ENCODE measurements around the gene CARD18. TPM values are rescaled to one million over a fixed set of nuclear protein-coding genes. Genes with fewer than 3 reads are reported as not detected.

The CARD18 gene
- total RNA-seq, 1 experiment from 2014 or later, result not detected

- no peak overlapping the region for H3K9ac ChIP-seq (ENCODE audit: extremely low read depth, insufficient read length, low read length)
- H3K23ac ChIP-seq (ENCODE audit: insufficient read length, low read depth, low read length), result no peak overlapping the region
- no peak overlapping the region for H2AK5ac ChIP-seq (ENCODE audit: insufficient read length, low read length)
- no peak overlapping the region for H4K8ac ChIP-seq (replicated peaks; ENCODE audit: insufficient read length, low read depth, low read length)
- no peaks in the 10 kb centered on the region for H4K20me1 ChIP-seq (ENCODE audit: control insufficient read depth, insufficient read depth, insufficient read length)
- no peaks in the 10 kb centered on the region for H3K79me1 ChIP-seq (ENCODE audit: insufficient read depth, low read depth, low read length, poor library complexity, severe bottlenecking)
- no peaks in the 10 kb centered on the region for H3K9me3 ChIP-seq (ENCODE audit: control insufficient read depth, low read depth, low read length)
- no peak overlapping the region for H3K4me2 ChIP-seq (ENCODE audit: insufficient read depth, insufficient read length, low read length)
- Mint-ChIP-seq H3K4me1 (no peaks in the 10 kb centered on the region), H3K9me3 (no peaks in the 10 kb centered on the region; a peak in 1 of 5 replicates), H3K27ac (no peak overlapping the region), H3K4me3 (no peak overlapping the region), H3K27me3 (ENCODE audit: low read depth) (no peaks in the 10 kb centered on the region), H3K36me3 (ENCODE audit: insufficient read depth in 1 of 3, low read depth in 3 of 3) (no peaks in the 10 kb centered on the region)
- H4K91ac ChIP-seq (ENCODE audit: insufficient read length, low read depth, low read length), result no peak overlapping the region
- H3K23me2 ChIP-seq (ENCODE audit: insufficient read length, low read depth, low read length, poor library complexity, severe bottlenecking), result no peaks in the 10 kb centered on the region
- H3K4ac ChIP-seq (ENCODE audit: low read depth, low read length), result no peak overlapping the region
- no peaks in the 10 kb centered on the region for H3K79me2 ChIP-seq (ENCODE audit: insufficient read depth, low read length)
- no peak overlapping the region for H2BK5ac ChIP-seq (ENCODE audit: insufficient read length, low read length)
- H3K18ac ChIP-seq (ENCODE audit: insufficient read length, low read depth, low read length), result no peak overlapping the region
- no peak overlapping the region for H2BK15ac ChIP-seq (ENCODE audit: low read depth, low read length)
- DNase-seq, result no peak
- WGBS (ENCODE audit: extremely low coverage, insufficient read length, low lambda C conversion rate), result no CpG with 5 or more reads among the region's 1 CpG
- H4K5ac ChIP-seq (ENCODE audit: insufficient read length, low read depth, low read length), result no peak overlapping the region
- no peak overlapping the region for H3K27ac ChIP-seq (ENCODE audit: insufficient read length, low read depth, low read length)
- H3K4me1 ChIP-seq (ENCODE audit: insufficient read depth, low read length), result no peaks in the 10 kb centered on the region
- no peaks in the 10 kb centered on the region for H3K27me3 ChIP-seq (ENCODE audit: insufficient read depth, low read length)
- H3K14ac ChIP-seq (ENCODE audit: insufficient read depth, low read length), result no peak overlapping the region
- no peak overlapping the region for H2BK20ac ChIP-seq (ENCODE audit: low read depth, low read length, poor library complexity, severe bottlenecking)
- TF ChIP-seq CTCF (conservative IDR thresholded peaks at IDR 0.05), result no peak
- no peak overlapping the region for H3K56ac ChIP-seq (ENCODE audit: insufficient read length, low read depth, low read length)
- H2BK12ac ChIP-seq (ENCODE audit: insufficient read length, low read depth, low read length), result no peak overlapping the region
- H3T11ph ChIP-seq (ENCODE audit: low read length), result no peak overlapping the region
- no peak overlapping the region for H2AFZ ChIP-seq (ENCODE audit: low read length)
- no peak overlapping the region for H2BK120ac ChIP-seq (ENCODE audit: low read depth, low read length, poor library complexity, severe bottlenecking)
Measured at GRCh38 chr11:105162506-105162905, 22.9 kb upstream of the CARD18 start.

Measured in H9 (cell line).